Ishikawa (cell line): ENCODE measurements around the gene FADS2.

Experiments used
- CEBPB ChIP-seq: IDR thresholded peaks from 2 replicates; pipeline ENCODE4 v1.6.1; 2012
- CREB1 ChIP-seq: IDR thresholded peaks from 2 replicates; pipeline ENCODE4 v1.6.1; 2012; ENCODE audit warnings: low read depth
- EP300 ChIP-seq: IDR thresholded peaks from 2 replicates; pipeline ENCODE4 v1.6.1; 2012; ENCODE audit warnings: borderline replicate concordance
- FOXM1 ChIP-seq: IDR thresholded peaks from 2 replicates; pipeline ENCODE4 v1.6.1; 2012; ENCODE audit warnings: low read depth, borderline replicate concordance
- RAD21 ChIP-seq: IDR thresholded peaks from 2 replicates; pipeline ENCODE4 v1.6.1; 2012; ENCODE audit warnings: low read depth
- TAF1 ChIP-seq: IDR thresholded peaks from 2 replicates; pipeline ENCODE4 v1.6.1; 2012; ENCODE audit warnings: low read depth, mild to moderate bottlenecking
- TCF12 ChIP-seq: IDR thresholded peaks from 2 replicates; pipeline ENCODE4 v1.6.1; 2012; ENCODE audit warnings: low read depth
- YY1 ChIP-seq: IDR thresholded peaks from 2 replicates; pipeline ENCODE4 v1.6.1; 2012; ENCODE audit warnings: low read depth
- ZBTB7A ChIP-seq: IDR thresholded peaks from 2 replicates; pipeline ENCODE4 v1.6.1; 2012; ENCODE audit warnings: low read depth
- TF ChIP-seq, protein P1 (sequence below): IDR thresholded peaks from 2 replicates; pipeline ENCODE4 v1.6.1; 2012; ENCODE audit warnings: low read depth, mild to moderate bottlenecking
- TF ChIP-seq, protein P2 (sequence below): IDR thresholded peaks from 2 replicates; pipeline ENCODE4 v1.6.1; 2012

DNA sequence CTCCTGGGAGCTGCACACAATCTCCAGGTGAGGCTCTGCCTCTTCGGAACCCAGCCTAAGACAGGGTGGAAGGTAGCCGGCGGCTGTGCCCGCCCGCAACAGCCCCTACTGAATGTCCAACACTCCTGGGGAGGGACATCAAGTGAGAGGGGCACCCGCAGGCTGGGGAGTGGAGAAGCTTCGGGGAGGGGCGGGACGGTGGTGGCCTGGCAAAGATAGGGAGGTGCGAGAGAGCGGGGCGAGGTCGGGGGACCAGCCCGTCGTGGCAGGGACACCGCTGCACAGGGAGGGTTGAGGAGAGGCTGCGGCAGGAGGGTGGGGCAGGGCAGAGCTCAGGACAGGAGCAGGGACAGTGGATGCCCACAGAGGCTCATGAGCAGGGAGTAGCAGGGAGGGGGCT is 72.2 kb downstream of the FADS2 start:
- TF ChIP-seq EP300 (no peak), CREB1 (no peak), TCF12 (no peak), TAF1 (no peak), ZBTB7A (no peak), FOXM1 (no peak), YY1 (no peak), RAD21 (no peak), CEBPB (no peak)
- TF ChIP-seq, protein P1, sequence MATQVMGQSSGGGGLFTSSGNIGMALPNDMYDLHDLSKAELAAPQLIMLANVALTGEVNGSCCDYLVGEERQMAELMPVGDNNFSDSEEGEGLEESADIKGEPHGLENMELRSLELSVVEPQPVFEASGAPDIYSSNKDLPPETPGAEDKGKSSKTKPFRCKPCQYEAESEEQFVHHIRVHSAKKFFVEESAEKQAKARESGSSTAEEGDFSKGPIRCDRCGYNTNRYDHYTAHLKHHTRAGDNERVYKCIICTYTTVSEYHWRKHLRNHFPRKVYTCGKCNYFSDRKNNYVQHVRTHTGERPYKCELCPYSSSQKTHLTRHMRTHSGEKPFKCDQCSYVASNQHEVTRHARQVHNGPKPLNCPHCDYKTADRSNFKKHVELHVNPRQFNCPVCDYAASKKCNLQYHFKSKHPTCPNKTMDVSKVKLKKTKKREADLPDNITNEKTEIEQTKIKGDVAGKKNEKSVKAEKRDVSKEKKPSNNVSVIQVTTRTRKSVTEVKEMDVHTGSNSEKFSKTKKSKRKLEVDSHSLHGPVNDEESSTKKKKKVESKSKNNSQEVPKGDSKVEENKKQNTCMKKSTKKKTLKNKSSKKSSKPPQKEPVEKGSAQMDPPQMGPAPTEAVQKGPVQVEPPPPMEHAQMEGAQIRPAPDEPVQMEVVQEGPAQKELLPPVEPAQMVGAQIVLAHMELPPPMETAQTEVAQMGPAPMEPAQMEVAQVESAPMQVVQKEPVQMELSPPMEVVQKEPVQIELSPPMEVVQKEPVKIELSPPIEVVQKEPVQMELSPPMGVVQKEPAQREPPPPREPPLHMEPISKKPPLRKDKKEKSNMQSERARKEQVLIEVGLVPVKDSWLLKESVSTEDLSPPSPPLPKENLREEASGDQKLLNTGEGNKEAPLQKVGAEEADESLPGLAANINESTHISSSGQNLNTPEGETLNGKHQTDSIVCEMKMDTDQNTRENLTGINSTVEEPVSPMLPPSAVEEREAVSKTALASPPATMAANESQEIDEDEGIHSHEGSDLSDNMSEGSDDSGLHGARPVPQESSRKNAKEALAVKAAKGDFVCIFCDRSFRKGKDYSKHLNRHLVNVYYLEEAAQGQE = no peak
- TF ChIP-seq, protein P2, sequence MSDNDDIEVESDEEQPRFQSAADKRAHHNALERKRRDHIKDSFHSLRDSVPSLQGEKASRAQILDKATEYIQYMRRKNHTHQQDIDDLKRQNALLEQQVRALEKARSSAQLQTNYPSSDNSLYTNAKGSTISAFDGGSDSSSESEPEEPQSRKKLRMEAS = no peak
